HEK293 (cell line): ENCODE measurements around the gene RAP1A.

Source experiments
- CTCF ChIA-PET: fragments of 350-600 bp; formaldehyde crosslinking; extraction: SDS; loops from one replicate; lab custom pipeline; 2021; ENCODE audit warnings: antibody characterized with exemption; lab: Yijun Ruan, JAX
- POLR2A ChIA-PET: fragments of 300-600 bp; formaldehyde crosslinking; extraction: SDS; loops from one replicate; lab custom pipeline; 2020; ENCODE audit warnings: antibody characterized with exemption, inconsistent platforms; lab: Yijun Ruan, JAX
- H3K27ac ChIP-seq: fragments of 200-500 bp; sonication (Bioruptor generic); 2 replicates; pipeline ENCODE4 v1.5.1; 2014; ENCODE audit warnings: low read depth, low read length, control low read depth, inconsistent platforms; ENCODE audit errors: extremely low read depth
- H3K36me3 ChIP-seq, 2 experiments: fragments of 200-500 bp in 1 of 2; sonication (Bioruptor generic) in 1 of 2; 1 replicate in 1 of 2; 2 replicates in 1 of 2; pipeline ENCODE4 v1.5.1; 2014 to 2017; ENCODE audit warnings: inconsistent platforms in 2 of 2, low read length in 2 of 2; ENCODE audit not compliant: control insufficient read depth in 2 of 2, insufficient read depth in 1 of 2
- H3K4me1 ChIP-seq: fragments of 200-500 bp; sonication (Bioruptor generic); 2 replicates; pipeline ENCODE4 v1.5.1; 2014; ENCODE audit warnings: mild to moderate bottlenecking, low read length, inconsistent platforms; ENCODE audit not compliant: control insufficient read depth, insufficient read depth
- H3K4me3 ChIP-seq: 2 replicates; pipeline ENCODE4 v1.5.1; 2011; ENCODE audit warnings: low read depth, mild to moderate bottlenecking, control low read depth, low read length, moderate library complexity
- H3K9me3 ChIP-seq: fragments of 200-500 bp; sonication (Bioruptor generic); 2 replicates; pipeline ENCODE4 v1.5.1; 2014; ENCODE audit warnings: low read depth, low read length, inconsistent platforms; ENCODE audit not compliant: control insufficient read depth, insufficient read depth
- INSM2 ChIP-seq: fragments of 450-650 bp; formaldehyde crosslinking; IDR thresholded peaks from 2 replicates; pipeline ENCODE4 v1.5.1; 2016; ENCODE audit warnings: missing biosample characterization, missing genetic modification characterization
- PRDM2 ChIP-seq: fragments of 450-650 bp; formaldehyde crosslinking; IDR thresholded peaks from 2 replicates; pipeline ENCODE4 v1.5.1; 2016; ENCODE audit warnings: missing biosample characterization, missing genetic modification characterization, borderline replicate concordance
- PRDM4 ChIP-seq: fragments of 450-650 bp; formaldehyde crosslinking; IDR thresholded peaks from 2 replicates; pipeline ENCODE4 v1.5.1; 2017; ENCODE audit warnings: missing biosample characterization, missing genetic modification characterization
- SALL2 ChIP-seq: fragments of 450-650 bp; formaldehyde crosslinking; IDR thresholded peaks from 2 replicates; pipeline ENCODE4 v1.5.0; 2017; ENCODE audit warnings: missing biosample characterization, mild to moderate bottlenecking, missing genetic modification characterization, borderline replicate concordance
- SP7 ChIP-seq: fragments of 450-650 bp; formaldehyde crosslinking; IDR thresholded peaks from 2 replicates; pipeline ENCODE4 v1.5.1; 2016; ENCODE audit warnings: missing biosample characterization, missing genetic modification characterization
- WT1 ChIP-seq: fragments of 450-650 bp; formaldehyde crosslinking; IDR thresholded peaks from 2 replicates; pipeline ENCODE4 v1.5.1; 2016; ENCODE audit warnings: missing biosample characterization, missing genetic modification characterization
- YY1 ChIP-seq: fragments of 450-650 bp; formaldehyde crosslinking; IDR thresholded peaks from 2 replicates; pipeline ENCODE4 v1.5.1; 2018; ENCODE audit warnings: missing biosample characterization, missing genetic modification characterization
- ZNF174 ChIP-seq: fragments of 450-650 bp; formaldehyde crosslinking; IDR thresholded peaks from 2 replicates; pipeline ENCODE4 v1.5.0; 2017; ENCODE audit warnings: missing biosample characterization, mild to moderate bottlenecking, missing genetic modification characterization
- ZNF175 ChIP-seq: fragments of 450-650 bp; formaldehyde crosslinking; IDR thresholded peaks from 2 replicates; pipeline ENCODE4 v1.5.1; 2016; ENCODE audit warnings: missing biosample characterization, missing genetic modification characterization
- ZNF214 ChIP-seq: fragments of 450-650 bp; formaldehyde crosslinking; IDR thresholded peaks from 2 replicates; pipeline ENCODE4 v1.5.1; 2017; ENCODE audit warnings: missing biosample characterization, mild to moderate bottlenecking, missing genetic modification characterization, borderline replicate concordance
- ZNF274 ChIP-seq, 2 experiments: fragments of 200-500 bp in 1 of 2; fragments of 450-650 bp in 1 of 2; sonication (Bioruptor generic) in 1 of 2; formaldehyde crosslinking in 1 of 2; IDR thresholded peaks; 2 replicates each; pipeline versions ENCODE4 v1.5.1 to v1.6.1; 2014 to 2016; ENCODE audit warnings: borderline replicate concordance in 1 of 2, inconsistent platforms in 1 of 2, low read length in 1 of 2, missing biosample characterization in 1 of 2, missing genetic modification characterization in 1 of 2
- ZNF48 ChIP-seq: fragments of 450-650 bp; formaldehyde crosslinking; IDR thresholded peaks from 2 replicates; pipeline ENCODE4 v1.5.1; 2016; ENCODE audit warnings: missing biosample characterization, missing genetic modification characterization
- ZNF585B ChIP-seq: fragments of 450-650 bp; formaldehyde crosslinking; IDR thresholded peaks from 2 replicates; pipeline ENCODE4 v1.5.1; 2016; ENCODE audit warnings: missing biosample characterization, missing genetic modification characterization
- ZNF626 ChIP-seq: fragments of 450-650 bp; sonication (Bioruptor Pico); formaldehyde crosslinking; IDR thresholded peaks from 2 replicates; pipeline ENCODE4 v1.5.1; 2018; ENCODE audit warnings: missing biosample characterization, missing genetic modification characterization, inconsistent platforms
- ZNF629 ChIP-seq: fragments of 450-650 bp; formaldehyde crosslinking; IDR thresholded peaks from 2 replicates; pipeline ENCODE4 v1.5.1; 2017; ENCODE audit warnings: missing biosample characterization, missing genetic modification characterization
- ZNF830 ChIP-seq: fragments of 450-650 bp; IDR thresholded peaks from 2 replicates; pipeline ENCODE4 v1.5.0; 2018; ENCODE audit warnings: missing biosample characterization, missing genetic modification characterization, low read depth, mild to moderate bottlenecking, moderate library complexity
- ZSCAN23 ChIP-seq: fragments of 450-650 bp; formaldehyde crosslinking; IDR thresholded peaks from 2 replicates; pipeline ENCODE4 v1.5.1; 2016; ENCODE audit warnings: missing biosample characterization, missing genetic modification characterization

The RAP1A gene

GRCh38 chr1:111720274-111720976 is 100.8 kb downstream of the RAP1A start:
- Histone ChIP-seq H3K4me3 (no peak overlapping the region), H3K36me3 (peaks cover 0 to 9% of the 10 kb centered on the region in 2 experiments; a peak in 1 of 3 replicates), H3K4me1 (no peaks in the 10 kb centered on the region), H3K27ac (no peak overlapping the region), H3K9me3 (no peaks in the 10 kb centered on the region)
- POLR2A ChIA-PET: interaction anchor here (1.0 to 1.2 kb wide), 2 partner anchors 11 to 19 kb away, joined by 3 read pairs; partner anchors contain the start of gene INKA2
- CTCF ChIA-PET: interaction anchor here (2.5 kb wide), 1 partner anchor 27 kb away, joined by 8 read pairs; no protein-coding TSS in a partner anchor
- TF ChIP-seq ZNF629 (tag by site-specific recombination) (no peak), ZNF48 (no peak), PRDM2 (tag by site-specific recombination) (no peak), ZNF274 (IDR thresholded peaks at IDR 0.05; ENCODE audit: low read length) (no peak), ZNF274 (tag by site-specific recombination; IDR thresholded peaks at IDR 0.05; ENCODE audit: borderline replicate concordance) (no peak), YY1 (tag by site-specific recombination) (no peak), ZSCAN23 (tag by site-specific recombination) (no peak), ZNF830 (no peak), ZNF626 (no peak), ZNF175 (tag by site-specific recombination) (no peak), ZNF174 (tag by site-specific recombination) (no peak), ZNF214 (tag by site-specific recombination) (no peak), WT1 (tag by site-specific recombination) (no peak), PRDM4 (tag by site-specific recombination) (no peak), INSM2 (tag by site-specific recombination) (no peak), ZNF585B (tag by site-specific recombination) (no peak), SP7 (tag by site-specific recombination) (no peak), SALL2 (tag by site-specific recombination) (no peak)
